WTC11 (cell line): ENCODE results near the gene CACNG4. TPM values are rescaled to one million over a fixed set of nuclear protein-coding genes. Genes with fewer than 3 reads are reported as not detected.

Source experiments
- ATAC-seq: fragments of 200-7000 bp; cut with Tn5 transposase; 2 replicates; pipeline ENCODE4 v1.10.0; 2021; ENCODE audit warnings: mild to moderate bottlenecking, moderate library complexity
- CTCF ChIA-PET: fragments of 300-600 bp; sonication (Branson Sonifier 250); formaldehyde crosslinking; loops from one replicate; lab custom pipeline; 2021; ENCODE audit warnings: antibody characterized with exemption; lab: Charles Lee
- POLR2A ChIA-PET: fragments of 350-600 bp; sonication (Branson Sonifier 250); formaldehyde crosslinking; loops from one replicate; lab custom pipeline; 2021; ENCODE audit warnings: antibody characterized with exemption; lab: Charles Lee
- DNase-seq: peaks from one replicate; pipeline ENCODE4 v3.0.0; 2021; ENCODE audit warnings: low spot score
- H3K27ac Mint-ChIP-seq: 2 replicates; pipeline ENCODE4 v1.8.0; 2021; ENCODE audit warnings: mixed read lengths
- H3K27me3 Mint-ChIP-seq: 2 replicates; pipeline ENCODE4 v1.8.0; 2021; ENCODE audit warnings: low read depth, mild to moderate bottlenecking, moderate library complexity, mixed read lengths
- H3K36me3 Mint-ChIP-seq: 2 replicates; pipeline ENCODE4 v1.8.0; 2021; ENCODE audit warnings: mixed read lengths
- H3K4me1 Mint-ChIP-seq: 2 replicates; pipeline ENCODE4 v1.8.0; 2022; ENCODE audit warnings: mixed read lengths
- H3K4me3 Mint-ChIP-seq: 2 replicates; pipeline ENCODE4 v1.8.0; 2021; ENCODE audit warnings: mild to moderate bottlenecking, moderate library complexity, mixed read lengths
- H3K9me3 Mint-ChIP-seq: 2 replicates; pipeline ENCODE4 v1.8.0; 2021; ENCODE audit warnings: mixed read lengths
- ATF1 ChIP-seq: sonication (generic); formaldehyde crosslinking; IDR thresholded peaks from 2 replicates; pipeline ENCODE4 v1.8.1; 2023; ENCODE audit warnings: mild to moderate bottlenecking, moderate library complexity, missing genetic modification reagents
- ATF3 ChIP-seq: sonication (generic); formaldehyde crosslinking; conservative IDR thresholded peaks from 2 replicates; pipeline ENCODE4 v1.8.1; 2022; ENCODE audit warnings: mild to moderate bottlenecking, missing genetic modification reagents
- ATF6 ChIP-seq: sonication (generic); formaldehyde crosslinking; IDR thresholded peaks from 2 replicates; pipeline ENCODE4 v1.8.1; 2023; ENCODE audit warnings: mild to moderate bottlenecking, missing genetic modification reagents
- CREM ChIP-seq: sonication (generic); formaldehyde crosslinking; IDR thresholded peaks from 2 replicates; pipeline ENCODE4 v1.8.1; 2022; ENCODE audit warnings: mild to moderate bottlenecking, missing genetic modification reagents, moderate library complexity
- E2F4 ChIP-seq: sonication (generic); formaldehyde crosslinking; IDR thresholded peaks from 2 replicates; pipeline ENCODE4 v1.8.1; 2022; ENCODE audit warnings: low read depth, mild to moderate bottlenecking, moderate library complexity, missing genetic modification reagents, borderline replicate concordance
- EMX1 ChIP-seq: fragments of 250-450 bp; sonication (Bioruptor Pico); IDR thresholded peaks from 2 replicates; pipeline ENCODE4 v1.8.0; 2021; ENCODE audit warnings: mild to moderate bottlenecking
- HMGA2 ChIP-seq: fragments of 250-450 bp; sonication (Bioruptor Pico); IDR thresholded peaks from 2 replicates; pipeline ENCODE4 v1.4.0; 2021; ENCODE audit warnings: mild to moderate bottlenecking, moderate library complexity
- JUN ChIP-seq: sonication (generic); formaldehyde crosslinking; IDR thresholded peaks from 2 replicates; pipeline ENCODE4 v1.8.0; 2023; ENCODE audit warnings: mild to moderate bottlenecking, missing genetic modification reagents
- MXD4 ChIP-seq: fragments of 250-450 bp; sonication (Bioruptor Pico); IDR thresholded peaks from 2 replicates; pipeline ENCODE4 v1.8.0; 2021; ENCODE audit warnings: mild to moderate bottlenecking, moderate library complexity, borderline replicate concordance
- NR2C2 ChIP-seq: sonication (generic); formaldehyde crosslinking; IDR thresholded peaks from 2 replicates; pipeline ENCODE4 v1.8.0; 2022; ENCODE audit warnings: mild to moderate bottlenecking, missing genetic modification reagents
- PREB ChIP-seq: sonication (generic); formaldehyde crosslinking; IDR thresholded peaks from 2 replicates; pipeline ENCODE4 v1.8.1; 2022; ENCODE audit warnings: mild to moderate bottlenecking, missing genetic modification reagents, moderate library complexity, borderline replicate concordance
- PRRX2 ChIP-seq: fragments of 250-450 bp; sonication (Bioruptor Pico); IDR thresholded peaks from 2 replicates; pipeline ENCODE4 v1.8.0; 2021; ENCODE audit warnings: mild to moderate bottlenecking
- SP1 ChIP-seq: sonication (generic); formaldehyde crosslinking; conservative IDR thresholded peaks from 2 replicates; pipeline ENCODE4 v1.8.1; 2022; ENCODE audit warnings: missing genetic modification reagents
- TEAD4 ChIP-seq: sonication (generic); formaldehyde crosslinking; IDR thresholded peaks from 2 replicates; pipeline ENCODE4 v1.8.0; 2022; ENCODE audit warnings: mild to moderate bottlenecking, missing genetic modification reagents
- USF2 ChIP-seq: sonication (generic); formaldehyde crosslinking; IDR thresholded peaks from 2 replicates; pipeline ENCODE4 v1.8.1; 2023; ENCODE audit warnings: mild to moderate bottlenecking, missing genetic modification reagents, moderate library complexity
- ZBTB43 ChIP-seq: sonication (generic); formaldehyde crosslinking; IDR thresholded peaks from 2 replicates; pipeline ENCODE4 v1.8.1; 2023; ENCODE audit warnings: mild to moderate bottlenecking, missing genetic modification reagents
- ZNF263 ChIP-seq: sonication (generic); formaldehyde crosslinking; IDR thresholded peaks from 2 replicates; pipeline ENCODE4 v1.8.1; 2022; ENCODE audit warnings: low read depth, mild to moderate bottlenecking, moderate library complexity, missing genetic modification reagents
- ZNF396 ChIP-seq: fragments of 250-450 bp; sonication (Bioruptor Pico); IDR thresholded peaks from 2 replicates; pipeline ENCODE4 v1.8.0; 2021; ENCODE audit warnings: mild to moderate bottlenecking, moderate library complexity, borderline replicate concordance
- total RNA-seq: library from RNA; stranded (reverse); gene quantifications from 3 replicates; pipeline ENCODE4 v1.2.3, GENCODE V29; 2021

Gene CACNG4
- total RNA-seq, 1 experiment from 2014 or later, result 3.4 TPM

- TF ChIP-seq PREB, result no peak
- no peak for TF ChIP-seq CREM (CRISPR knock-in tag)
Observed at GRCh38 chr17:67011527-67012175, 47.1 kb downstream of the CACNG4 start (continued).

- Mint-ChIP-seq H3K9me3 (peaks cover 7% of the 10 kb centered on the region), H3K27ac (no peak overlapping the region), H3K4me3 (no peak overlapping the region), H3K27me3 (peaks cover 4% of the 10 kb centered on the region; the same call in 1 of the 2 replicates), H3K4me1 (no peaks in the 10 kb centered on the region), H3K36me3 (no peaks in the 10 kb centered on the region)
- ChIA-PET CTCF (no interaction called here), POLR2A (no interaction called here)
- DNase-seq (no peak), ATAC-seq (no peak)
- TF ChIP-seq ATF6 (CRISPR knock-in tag) (no peak), CREM (CRISPR knock-in tag) (no peak), EMX1 (CRISPR knock-in tag) (no peak)
Observed at GRCh38 chr17:67013891-67014290, 49.4 kb downstream of the CACNG4 start.

GRCh38 chr17:67015001-67015400 lies 50.5 kb downstream of the CACNG4 start:
- peaks cover 2% of the 10 kb centered on the region; the same call in 1 of the 2 replicates for H3K27me3 Mint-ChIP-seq
- no peak for DNase-seq
- H3K4me1 Mint-ChIP-seq, result peaks cover 4% of the 10 kb centered on the region
- no peak overlapping the region for H3K4me3 Mint-ChIP-seq
- ATAC-seq, result no peak
- CTCF ChIA-PET, result no interaction called here
- H3K27ac Mint-ChIP-seq, result no peak overlapping the region
- POLR2A ChIA-PET, result interaction anchor here (0.7 kb wide), 1 partner anchor 275 kb away, joined by 3 read pairs; no protein-coding TSS in a partner anchor
- no peaks in the 10 kb centered on the region for H3K9me3 Mint-ChIP-seq
- TF ChIP-seq ZBTB43 (CRISPR knock-in tag), result no peak
- TF ChIP-seq MXD4 (CRISPR knock-in tag), result no peak
- TF ChIP-seq SP1, result no peak
- TF ChIP-seq ATF1 (CRISPR knock-in tag), result no peak
- TF ChIP-seq HMGA2 (CRISPR knock-in tag), result no peak
- TF ChIP-seq USF2 (CRISPR knock-in tag), result no peak
- TF ChIP-seq ZNF396 (CRISPR knock-in tag), result no peak
- no peak for TF ChIP-seq ATF3 (CRISPR knock-in tag)
- TF ChIP-seq ZNF263 (CRISPR knock-in tag), result no peak
- TF ChIP-seq PRRX2 (CRISPR knock-in tag), result no peak
- TF ChIP-seq JUN (CRISPR knock-in tag), result no peak
- TF ChIP-seq E2F4 (CRISPR knock-in tag), result no peak
- TF ChIP-seq TEAD4 (CRISPR knock-in tag), result no peak
- TF ChIP-seq NR2C2 (CRISPR knock-in tag), result no peak
- TF ChIP-seq, all 79 proteins: peak for 0
- H3K36me3 Mint-ChIP-seq, result no peaks in the 10 kb centered on the region
